Colonic mucosa (tissue), 4 donors: ENCODE measurements around the gene HRAS. TPM values are rescaled to one million over a fixed set of nuclear protein-coding genes. Genes with fewer than 3 reads are reported as not detected.

Experiments
- DNase-seq: peaks from one replicate; pipeline ENCODE4 v3.0.0-alpha.2; 2020
- H3K27ac ChIP-seq: fragments of 200-600 bp; one replicate; pipeline ENCODE4 v1.8.0; 2021
- H3K27me3 ChIP-seq: fragments of 200-600 bp; one replicate; pipeline ENCODE4 v1.8.0; 2021
- H3K36me3 ChIP-seq: fragments of 200-600 bp; one replicate; pipeline ENCODE4 v1.8.0; 2021
- H3K4me1 ChIP-seq: fragments of 200-600 bp; one replicate; pipeline ENCODE4 v1.8.0; 2021; ENCODE audit warnings: mild to moderate bottlenecking
- H3K4me3 ChIP-seq: fragments of 200-600 bp; one replicate; pipeline ENCODE4 v1.8.0; 2021
- H3K9ac ChIP-seq, 2 donors: one replicate each; pipeline ENCODE4 v1.7.0; 2013; ENCODE audit warnings: control low read depth in 2 of 2, low read depth in 2 of 2, low read length in 2 of 2
- H3K9me3 ChIP-seq: fragments of 200-600 bp; one replicate; pipeline ENCODE4 v1.8.0; 2021
- CTCF ChIP-seq: fragments of 200-600 bp; IDR thresholded peaks from one replicate; pipeline ENCODE4 v1.8.0; 2022; ENCODE audit warnings: antibody characterized with exemption, mild to moderate bottlenecking
- intact Hi-C: fragments of 100-400 bp; cut with DNase I; formaldehyde crosslinking; loops from one replicate; pipeline ENCODE4 v1.14.1; 2022
- total RNA-seq, 2 donors: library from RNA; stranded (reverse); fragmentation: NEBNext Ultra II Directional in 1 of 2; extraction: Animal tissue kit (Norgen Biotek cat#: 25700) in 1 of 2; gene quantifications; one replicate each; pipeline ENCODE4 v1.2.1, GENCODE V29; 2021
- donor health status: healthy.
- donor health status: DM: no; HTN: no; CAD: no.
- donor health status: DM: no; HTN: no; CAD: no.

The HRAS gene
- total RNA-seq, 2 donors from 2014 or later, result 38.4 to 67.0 TPM

DNA sequence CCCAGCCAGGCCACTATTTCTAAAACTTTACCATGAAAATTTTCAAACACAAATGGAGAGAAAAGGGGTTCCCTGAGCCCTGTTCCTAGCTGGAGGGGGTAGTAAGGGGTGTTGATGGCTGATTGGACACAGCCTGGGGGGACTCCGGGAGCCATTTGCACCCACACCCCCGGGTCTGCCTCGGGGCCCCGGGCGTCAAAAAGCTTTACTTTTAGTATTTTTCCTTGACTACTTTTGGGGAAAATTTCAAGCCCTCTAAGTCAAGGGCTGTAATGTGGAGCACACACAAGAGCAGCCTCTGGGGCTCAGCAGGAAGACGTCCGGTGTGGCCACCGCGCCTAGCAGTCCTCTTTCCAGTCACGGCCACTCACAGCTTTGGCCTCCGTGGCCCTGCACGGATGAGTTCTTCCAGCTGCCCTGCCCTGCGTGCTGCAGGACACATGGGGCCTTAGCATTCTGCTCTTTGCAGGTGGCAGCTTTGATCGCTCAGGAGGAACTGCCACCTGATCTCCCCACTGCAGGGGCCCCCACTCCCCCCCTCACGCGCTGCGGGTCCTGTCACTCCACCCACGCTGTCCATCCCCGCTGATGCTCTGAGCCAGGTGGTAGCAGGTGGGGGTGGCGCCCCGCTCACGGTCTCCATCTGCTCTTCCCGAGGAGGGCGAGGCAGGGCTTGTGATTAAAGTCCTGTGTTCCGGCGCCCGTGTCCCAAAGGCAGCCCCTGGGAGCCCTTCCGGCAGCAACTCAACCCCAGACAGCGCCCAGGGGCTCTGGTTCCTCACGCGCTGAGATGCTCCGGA lies 42.7 kb downstream of the HRAS start:
- Histone ChIP-seq H3K4me1 (no peaks in the 10 kb centered on the region), H3K4me3 (no peak overlapping the region), H3K36me3 (peaks cover 11% of the 10 kb centered on the region), H3K9me3 (no peaks in the 10 kb centered on the region), H3K27ac (no peak overlapping the region), H3K9ac (no peak overlapping the region), H3K27me3 (no peaks in the 10 kb centered on the region)
- DNase-seq, result no peak
- intact Hi-C loops, result no loop called here
- TF ChIP-seq CTCF, result no peak

GRCh38 chr11:491358-491757 lies 44.0 kb downstream of the HRAS start:
- intact Hi-C loops, result no loop called here
- Histone ChIP-seq H3K36me3 (peaks cover 11% of the 10 kb centered on the region), H3K27me3 (no peaks in the 10 kb centered on the region), H3K4me1 (no peaks in the 10 kb centered on the region), H3K27ac (no peak overlapping the region), H3K9me3 (no peaks in the 10 kb centered on the region), H3K4me3 (no peak overlapping the region), H3K9ac (no peak overlapping the region)
- TF ChIP-seq CTCF, result no peak
- DNase-seq, result no peak

DNA sequence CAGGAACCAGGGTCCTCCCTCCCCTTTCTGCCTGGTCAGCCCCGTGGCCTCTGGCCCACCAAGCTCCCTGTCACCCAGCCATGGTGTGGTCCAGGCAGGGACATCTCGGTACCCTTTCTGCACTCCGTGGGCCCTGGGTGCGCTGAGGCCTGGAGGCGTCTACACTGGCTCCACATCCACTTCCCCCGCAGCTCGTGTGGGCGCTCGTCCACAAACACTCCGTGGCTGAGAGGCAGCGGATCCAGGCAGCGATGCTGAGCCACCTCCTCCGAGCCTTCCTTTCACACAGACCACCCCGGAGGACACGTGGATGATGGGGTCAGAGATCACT lies 44.5 kb downstream of the HRAS start:
- H3K9me3 ChIP-seq, result no peaks in the 10 kb centered on the region
- TF ChIP-seq CTCF, result no peak
- H3K4me3 ChIP-seq, result no peak overlapping the region
- DNase-seq, result no peak
- H3K27me3 ChIP-seq, result no peaks in the 10 kb centered on the region
- intact Hi-C loops, result no loop called here
- H3K9ac ChIP-seq, result no peak overlapping the region
- H3K4me1 ChIP-seq, result no peaks in the 10 kb centered on the region
- H3K36me3 ChIP-seq, result peaks cover 11% of the 10 kb centered on the region
- H3K27ac ChIP-seq, result no peak overlapping the region

DNA sequence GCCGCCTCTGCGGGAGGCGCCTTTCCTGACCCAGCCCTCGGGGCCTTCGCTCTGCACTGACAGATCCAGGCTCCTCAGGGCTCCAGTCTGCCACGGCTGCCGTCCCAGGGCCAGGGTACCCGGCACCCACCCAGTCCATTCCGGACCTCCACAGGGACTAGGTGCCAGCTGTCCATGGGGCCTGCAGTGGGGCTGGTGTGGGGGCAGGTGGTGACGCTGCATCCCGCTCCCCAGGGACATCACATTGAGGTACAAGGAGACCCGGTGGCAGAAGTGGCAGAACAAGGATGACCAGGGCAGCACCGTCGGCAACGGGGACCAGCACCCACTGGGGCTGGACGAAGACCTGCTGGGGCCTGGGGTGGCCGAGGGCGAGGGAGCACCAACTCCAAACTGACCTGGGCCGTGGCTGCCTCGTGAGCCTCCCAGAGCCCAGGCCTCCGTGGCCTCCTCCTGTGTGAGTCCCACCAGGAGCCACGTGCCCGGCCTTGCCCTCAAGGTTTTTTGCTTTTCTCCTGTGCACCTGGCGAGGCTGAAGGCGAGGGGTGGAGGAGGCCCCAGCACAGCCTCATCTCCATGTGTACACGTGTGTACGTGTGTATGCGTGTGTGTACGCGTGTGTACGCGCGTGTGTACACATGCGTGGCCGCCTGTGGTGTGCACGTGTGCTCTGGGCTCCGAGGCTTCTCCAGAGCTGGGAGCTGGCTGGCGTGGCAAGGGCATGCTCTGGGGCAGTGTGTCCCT lies 45.0 kb downstream of the HRAS start:
- H3K9me3 ChIP-seq, result no peaks in the 10 kb centered on the region
- intact Hi-C loops, result no loop called here
- peaks cover 11% of the 10 kb centered on the region for H3K36me3 ChIP-seq
- TF ChIP-seq CTCF, result no peak
- H3K4me3 ChIP-seq, result no peak overlapping the region
- DNase-seq, result no peak
- no peak overlapping the region for H3K9ac ChIP-seq
- no peak overlapping the region for H3K27ac ChIP-seq
- no peaks in the 10 kb centered on the region for H3K4me1 ChIP-seq
- no peaks in the 10 kb centered on the region for H3K27me3 ChIP-seq

DNA sequence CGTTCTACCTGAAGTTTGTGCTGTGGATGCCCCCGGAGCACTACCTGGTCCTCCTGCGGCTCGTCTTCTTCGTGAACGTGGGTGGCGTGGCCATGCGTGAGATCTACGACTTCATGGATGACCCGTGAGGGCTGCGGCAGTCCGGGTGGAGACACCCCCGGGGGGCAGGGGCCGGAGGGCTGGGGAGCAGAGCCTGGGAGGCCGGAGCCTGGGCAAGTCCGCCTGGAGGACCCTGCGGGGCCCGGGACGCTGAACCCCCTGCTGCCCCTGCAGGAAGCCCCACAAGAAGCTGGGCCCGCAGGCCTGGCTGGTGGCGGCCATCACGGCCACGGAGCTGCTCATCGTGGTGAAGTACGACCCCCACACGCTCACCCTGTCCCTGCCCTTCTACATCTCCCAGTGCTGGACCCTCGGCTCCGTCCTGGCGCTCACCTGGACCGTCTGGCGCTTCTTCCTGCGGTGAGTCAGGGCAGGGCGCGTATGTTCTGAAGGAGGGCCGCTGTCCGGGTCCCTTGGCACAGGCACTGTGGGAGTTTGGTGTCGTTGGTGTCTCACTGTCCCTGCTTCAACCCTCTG lies 45.7 kb downstream of the HRAS start:
- Histone ChIP-seq H3K36me3 (peaks cover 6% of the 10 kb centered on the region), H3K27me3 (no peaks in the 10 kb centered on the region), H3K4me3 (no peak overlapping the region), H3K9me3 (no peaks in the 10 kb centered on the region), H3K4me1 (no peaks in the 10 kb centered on the region), H3K9ac (no peak overlapping the region), H3K27ac (no peak overlapping the region)
- no peak for TF ChIP-seq CTCF
- intact Hi-C loops, result no loop called here
- no peak for DNase-seq
